Activated CD4-positive, alpha-beta T cell treated with anti-CD3 and anti-CD28 coated beads, Interleukin-2, amount 50 U/mL, for 16 hours (primary cell): Measurements from ENCODE around the gene TBCC.
"Not testable (repeated sequence)": the region's sequence is repeated elsewhere in the genome, so short reads cannot be mapped to it uniquely, and the experiment has no call there.

Experiments used
- DNase-seq: peaks from one replicate; pipeline ENCODE4 v3.0.0-alpha.2; 2020

The TBCC gene

DNA sequence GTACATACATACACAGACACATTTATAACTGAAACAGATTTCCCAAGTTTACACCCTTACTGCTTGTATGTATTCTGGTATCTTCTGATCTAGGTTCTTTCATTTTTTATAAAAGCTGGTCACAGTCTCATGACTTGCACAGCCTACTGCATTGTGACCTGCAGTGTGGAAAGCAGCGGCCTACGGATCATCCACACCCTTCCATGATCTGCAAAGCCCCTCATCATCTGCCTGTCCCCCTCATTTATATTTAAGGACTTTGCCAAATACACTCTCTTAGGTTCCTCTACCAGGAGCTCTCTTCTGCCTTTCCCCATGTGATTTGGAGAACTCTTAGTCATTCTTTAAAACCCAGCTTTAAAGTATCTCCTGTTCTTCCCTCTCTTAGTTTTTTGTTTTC is 23.9 kb upstream of the TBCC start:
- no peak for DNase-seq

DNA sequence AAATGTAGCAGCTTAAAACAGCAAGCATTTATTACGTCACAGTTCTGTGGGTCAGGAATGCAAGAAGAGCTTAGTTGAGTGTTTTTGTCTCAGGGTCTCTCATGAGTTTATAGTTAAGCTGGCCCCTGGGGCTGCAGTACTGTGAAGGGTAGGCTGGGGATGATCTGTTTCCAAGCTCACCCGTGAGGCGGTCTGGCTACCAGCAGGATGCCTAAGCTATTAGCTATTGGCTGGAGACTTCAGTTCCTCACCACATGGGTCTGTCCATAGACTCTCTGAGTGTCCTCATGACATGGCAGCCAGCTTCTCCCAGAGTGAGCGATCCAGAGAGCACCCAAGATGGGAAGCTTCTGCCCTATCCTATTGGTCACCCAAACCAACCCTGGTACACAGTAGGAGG is 23.1 kb upstream of the TBCC start:
- DNase-seq: no peak

DNA sequence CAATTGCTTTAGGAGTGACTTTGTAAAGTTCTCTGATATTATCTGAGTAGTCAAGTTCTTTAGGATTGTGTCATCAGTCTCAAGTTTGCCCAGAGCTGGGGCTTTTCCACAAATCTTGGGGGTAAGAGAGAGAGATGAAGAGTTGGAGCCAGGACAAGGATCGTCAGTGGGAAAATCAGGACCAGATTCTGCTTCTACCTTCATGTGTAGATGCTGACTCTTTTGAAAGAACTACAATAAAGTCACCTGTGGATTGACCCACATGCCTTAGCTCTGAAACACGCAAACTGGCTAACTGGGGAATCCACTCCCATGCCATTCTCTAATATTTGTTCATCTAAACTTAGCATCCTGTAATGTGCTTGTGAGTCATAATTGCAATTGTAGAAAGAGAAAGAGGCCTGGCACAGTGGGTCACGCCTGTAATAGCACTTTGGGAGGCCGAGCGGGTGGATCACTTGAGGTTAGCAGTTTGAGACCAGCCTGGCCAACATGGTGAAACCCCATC is 20.3 kb upstream of the TBCC start:
- DNase-seq: no peak

DNA sequence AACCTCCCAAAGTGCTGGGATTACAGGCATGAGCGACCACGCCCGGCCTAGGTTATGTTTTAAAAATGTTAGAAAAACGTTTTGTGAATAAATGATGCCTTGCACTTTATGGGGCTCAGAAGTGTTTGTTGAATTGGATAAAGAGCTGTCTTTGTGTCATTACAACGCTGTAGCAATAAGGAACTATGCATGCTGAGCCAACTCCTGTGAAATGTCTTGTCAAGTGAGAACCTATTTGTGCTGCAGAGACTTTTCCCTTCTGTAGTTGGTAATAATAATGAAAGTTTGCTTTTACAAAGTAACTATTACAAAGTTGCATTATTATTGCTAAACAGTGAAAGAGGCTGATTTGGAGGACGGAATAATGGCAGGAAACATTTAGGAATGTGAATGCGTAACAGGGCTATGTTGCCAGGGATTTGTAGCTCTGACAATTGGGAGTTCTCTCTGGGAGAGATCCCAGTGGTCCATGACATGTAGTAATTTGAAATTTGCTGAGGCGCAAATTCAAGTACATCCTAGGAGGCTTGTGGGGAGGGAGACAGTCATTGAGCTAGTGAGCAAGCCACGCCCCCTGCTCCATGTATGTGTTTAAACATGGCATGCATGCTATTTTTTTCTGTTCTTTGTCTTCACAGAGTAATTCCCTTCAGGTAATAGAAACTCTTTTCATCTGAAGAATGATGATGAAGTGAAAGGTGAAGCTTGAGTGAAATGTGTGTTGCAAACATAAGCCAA is 19.2 kb upstream of the TBCC start:
- no peak for DNase-seq

DNA sequence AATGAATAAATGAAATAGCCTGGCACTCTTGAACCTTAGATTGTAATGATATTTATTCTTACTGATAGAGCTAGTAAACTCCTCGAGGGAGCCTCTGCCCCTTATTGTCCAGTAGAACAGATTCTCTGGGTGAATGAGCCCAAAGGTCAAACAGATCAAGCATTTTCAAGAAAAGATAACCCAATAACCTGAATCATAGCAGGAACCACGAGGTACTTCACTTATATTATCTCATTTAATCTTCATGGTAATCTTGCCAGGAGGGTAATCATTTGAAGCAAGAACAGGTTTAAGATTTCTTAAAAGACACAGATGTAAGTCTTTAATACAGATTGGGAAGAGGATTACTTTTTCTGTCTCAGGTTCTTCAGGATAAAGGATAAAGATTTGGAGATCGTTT is 17.0 kb upstream of the TBCC start:
- DNase-seq: no peak

DNA sequence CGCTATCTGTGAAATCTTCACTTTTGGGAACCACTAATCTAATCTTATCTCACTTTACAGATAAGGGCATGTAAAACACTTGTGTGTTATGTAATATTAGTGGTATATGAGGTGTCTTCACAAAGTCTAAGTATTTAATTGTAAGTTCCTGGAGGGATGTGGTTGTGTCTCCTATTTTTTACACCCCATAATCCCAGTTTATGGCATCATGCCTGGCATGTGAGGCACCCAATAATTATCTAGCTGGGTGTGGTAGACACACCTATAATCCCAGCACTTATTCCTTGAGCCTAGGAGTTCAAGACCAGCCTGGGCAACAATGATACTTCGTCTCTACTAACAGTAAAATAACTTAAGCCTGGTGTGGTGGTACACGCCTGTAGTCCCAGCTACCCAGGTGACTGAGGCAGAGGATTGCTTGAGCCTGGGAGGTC is 16.5 kb upstream of the TBCC start:
- DNase-seq: no peak

DNA sequence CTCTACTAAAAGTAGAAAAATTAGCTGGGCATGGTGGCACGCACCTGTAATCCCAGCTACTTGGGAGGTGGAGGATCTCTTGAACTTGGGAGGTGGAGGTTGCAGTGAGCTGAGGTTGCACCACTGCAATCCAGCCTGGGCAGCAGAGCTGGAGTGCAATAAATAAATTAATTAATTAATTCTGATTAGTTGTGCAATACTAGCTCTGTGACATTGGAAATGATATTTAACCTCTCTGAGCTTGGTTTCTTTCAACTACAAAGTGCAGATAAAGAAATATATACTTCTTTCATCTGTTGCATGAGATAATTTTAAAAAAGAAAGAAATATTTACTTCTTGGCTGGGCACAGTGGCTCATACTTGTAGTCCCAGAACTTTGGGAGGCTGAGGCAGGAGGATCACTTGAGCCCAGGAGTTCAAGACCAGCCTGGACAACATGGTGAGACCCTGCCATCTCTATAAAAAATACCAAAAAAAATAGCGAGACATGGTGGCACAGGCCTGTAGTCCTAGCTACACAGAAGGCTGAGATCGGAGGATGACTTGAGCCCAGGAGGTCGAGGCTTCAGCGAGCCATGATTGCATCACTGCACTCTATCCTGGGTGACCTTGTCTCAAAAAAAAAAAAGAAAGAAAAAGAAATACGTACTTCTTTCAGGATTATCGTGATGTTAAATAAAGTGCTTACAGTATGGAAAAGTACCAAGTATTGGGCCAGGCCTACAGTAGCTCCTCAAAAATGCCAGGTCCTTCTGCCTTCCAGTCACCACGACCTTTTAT is 15.6 kb upstream of the TBCC start:
- DNase-seq: no peak

DNA sequence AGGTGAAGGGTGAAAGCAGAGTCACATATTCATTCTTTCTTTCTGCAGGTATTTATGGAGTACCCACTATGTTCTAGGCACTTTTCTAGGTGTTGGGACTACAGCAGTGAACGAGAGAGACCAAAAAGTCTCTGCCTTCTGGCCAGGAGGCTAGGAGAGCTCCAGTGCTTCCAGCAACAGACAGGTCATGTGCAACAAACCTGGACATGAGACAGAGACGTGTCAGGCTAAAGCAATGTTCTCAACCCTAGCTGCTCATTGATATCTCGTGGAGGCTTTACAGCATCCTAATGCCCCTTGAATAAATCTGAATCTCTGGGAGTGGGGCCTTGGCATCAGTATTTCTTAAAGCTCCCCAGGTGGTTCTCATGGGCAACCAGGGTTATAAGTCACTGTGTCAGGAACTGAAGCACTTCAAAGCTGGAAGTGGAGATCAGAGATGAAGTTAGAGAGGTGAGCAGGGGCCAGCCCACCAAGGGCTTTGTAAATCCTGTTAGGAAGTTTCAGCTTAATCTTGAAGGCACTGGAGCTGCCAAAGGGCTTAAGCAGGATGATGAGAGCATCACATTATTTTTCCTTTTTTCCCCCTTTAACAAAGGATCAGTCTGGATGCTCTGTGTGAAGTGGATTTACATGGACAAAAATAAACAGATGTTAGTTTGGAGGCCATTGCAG is 13.0 kb upstream of the TBCC start:
- no peak for DNase-seq

DNA sequence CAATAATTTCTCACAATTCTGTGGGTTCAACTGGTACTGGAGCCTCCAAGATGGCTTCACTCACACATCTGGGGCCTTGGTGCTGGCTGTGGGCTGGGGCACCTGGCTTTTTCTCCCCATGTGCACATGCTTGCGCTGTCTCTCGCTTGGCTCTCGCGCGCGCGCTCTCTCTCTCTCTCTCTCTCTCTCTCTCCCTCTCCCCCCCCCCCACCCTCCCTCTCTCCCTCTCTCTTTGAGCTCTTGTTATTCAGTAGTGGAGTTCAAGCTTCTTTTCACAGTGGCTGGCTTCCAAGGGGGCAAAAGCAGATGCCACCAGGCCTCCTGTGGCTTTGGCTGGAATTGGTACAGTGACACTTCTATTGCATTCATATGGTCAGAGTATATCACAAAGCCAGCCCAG is 10.8 kb upstream of the TBCC start:
- DNase-seq: no peak

DNA sequence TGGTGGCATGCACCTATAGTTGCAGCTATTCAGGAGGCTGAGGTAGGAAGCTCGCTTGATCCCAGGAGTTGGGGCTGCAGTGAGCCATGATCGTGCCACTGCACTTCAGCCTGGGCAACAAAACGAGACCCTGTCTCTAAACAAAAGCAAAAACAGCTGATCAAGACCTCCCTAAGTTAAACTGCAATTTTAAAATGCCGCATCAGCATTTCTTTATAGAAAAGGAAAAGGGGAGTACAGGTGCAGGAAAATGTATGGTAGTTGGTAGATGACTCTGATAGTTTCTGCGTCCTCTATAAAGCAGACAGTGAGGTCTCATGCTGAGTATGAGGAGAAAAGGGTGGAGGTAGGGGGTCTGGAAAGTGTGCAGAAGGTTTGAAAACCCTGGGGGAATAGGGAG is 8.9 kb upstream of the TBCC start:
- DNase-seq: no peak

DNA sequence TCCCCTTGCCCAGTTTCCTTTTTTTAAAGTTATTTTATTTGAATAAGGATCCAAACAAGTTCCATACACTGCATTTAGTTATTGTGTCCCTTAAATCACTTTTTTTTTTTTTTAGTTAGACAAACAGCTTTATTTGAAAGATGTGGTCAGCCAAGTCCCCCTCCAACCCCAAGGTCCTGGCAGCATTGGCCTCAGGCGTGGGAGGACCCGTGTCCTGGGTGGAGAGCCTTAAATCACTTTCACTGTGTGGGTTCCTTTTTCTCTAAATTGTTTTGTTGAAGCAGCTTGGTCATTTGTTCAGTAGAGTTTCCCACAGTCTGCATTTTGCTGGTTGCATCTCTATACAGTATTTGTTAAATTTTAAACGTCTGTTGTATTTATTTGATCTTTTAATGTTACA is 5.2 kb upstream of the TBCC start:
- no peak for DNase-seq

DNA sequence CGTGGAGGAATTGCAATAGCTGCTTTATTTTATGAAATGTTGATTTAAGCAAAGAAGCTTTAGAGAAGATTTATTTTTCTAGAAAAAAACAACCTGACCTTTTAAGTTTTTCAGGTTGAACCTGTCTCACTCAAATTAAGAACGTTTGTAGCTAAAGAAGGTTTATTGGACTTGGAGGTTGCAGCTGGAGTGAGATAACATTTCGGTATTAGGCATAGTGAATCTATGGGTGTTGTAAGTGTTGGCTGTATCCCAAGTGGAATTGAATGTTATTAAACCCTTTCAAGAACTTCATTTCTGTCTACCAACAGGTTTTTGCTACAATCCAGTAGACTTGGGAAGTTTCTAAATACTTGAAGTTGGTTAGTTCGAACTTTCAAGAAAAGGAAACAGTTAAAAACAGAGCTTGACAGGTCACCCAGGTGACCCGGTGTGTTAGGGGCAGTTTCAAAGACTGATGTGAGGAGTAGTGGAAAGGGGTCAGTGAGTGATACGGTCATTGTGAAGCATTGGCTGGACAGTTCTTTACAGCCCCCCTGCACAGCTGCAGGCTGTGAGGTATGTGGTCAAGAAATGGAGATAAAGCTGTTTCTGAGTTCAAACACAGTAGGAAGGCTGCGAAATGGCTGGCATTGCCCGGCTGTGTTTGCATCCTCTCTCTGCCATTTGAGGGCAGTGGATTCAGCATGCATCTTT is 2.4 kb upstream of the TBCC start:
- DNase-seq: no peak

DNA sequence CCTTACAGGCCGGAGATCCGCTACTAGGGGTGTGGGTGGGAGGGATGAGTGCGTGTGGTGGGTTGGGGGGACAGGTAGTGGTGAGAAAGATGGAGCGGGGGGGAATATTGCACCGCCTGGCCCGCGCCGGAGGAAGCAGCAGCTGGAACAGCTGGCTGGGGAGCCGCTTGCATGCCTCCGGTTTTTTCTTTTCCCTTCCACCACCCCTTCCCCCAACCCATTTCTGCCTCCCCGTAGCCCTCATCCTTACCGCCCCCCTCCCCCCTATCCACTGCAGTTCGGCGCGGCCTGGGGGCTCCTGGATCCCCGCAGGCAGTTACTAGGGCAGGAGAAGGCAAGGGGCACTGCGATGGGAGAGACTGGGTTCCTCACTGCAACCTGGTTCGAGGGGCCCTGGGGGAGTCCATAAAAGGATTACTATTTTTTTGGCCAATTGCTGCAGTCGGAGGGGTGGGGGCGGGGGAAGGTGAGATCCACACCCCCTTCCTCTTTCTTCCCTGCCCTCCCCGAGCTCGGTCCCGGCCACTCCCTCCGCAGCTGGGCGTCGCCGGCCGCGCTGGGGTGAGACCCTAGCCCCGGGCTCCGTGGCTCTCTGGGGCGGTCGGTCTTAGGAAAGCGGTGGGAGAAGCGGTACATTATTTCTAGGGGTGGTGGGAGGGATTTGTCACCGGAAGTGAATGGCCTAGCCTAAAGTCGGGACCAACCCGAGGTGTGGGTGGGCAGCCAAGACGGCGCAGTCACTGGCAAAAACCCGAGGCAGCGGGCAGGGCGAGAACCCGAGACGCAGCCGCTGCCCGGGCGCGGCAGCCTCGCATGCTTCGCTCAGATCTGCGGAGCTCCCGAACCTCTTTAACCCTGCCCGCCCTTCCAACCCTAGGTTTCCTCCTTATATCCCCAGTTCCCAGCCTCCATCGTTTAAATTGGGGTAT is 824 bp upstream of the TBCC start:
- peak; percentile 90 for DNase-seq

DNA sequence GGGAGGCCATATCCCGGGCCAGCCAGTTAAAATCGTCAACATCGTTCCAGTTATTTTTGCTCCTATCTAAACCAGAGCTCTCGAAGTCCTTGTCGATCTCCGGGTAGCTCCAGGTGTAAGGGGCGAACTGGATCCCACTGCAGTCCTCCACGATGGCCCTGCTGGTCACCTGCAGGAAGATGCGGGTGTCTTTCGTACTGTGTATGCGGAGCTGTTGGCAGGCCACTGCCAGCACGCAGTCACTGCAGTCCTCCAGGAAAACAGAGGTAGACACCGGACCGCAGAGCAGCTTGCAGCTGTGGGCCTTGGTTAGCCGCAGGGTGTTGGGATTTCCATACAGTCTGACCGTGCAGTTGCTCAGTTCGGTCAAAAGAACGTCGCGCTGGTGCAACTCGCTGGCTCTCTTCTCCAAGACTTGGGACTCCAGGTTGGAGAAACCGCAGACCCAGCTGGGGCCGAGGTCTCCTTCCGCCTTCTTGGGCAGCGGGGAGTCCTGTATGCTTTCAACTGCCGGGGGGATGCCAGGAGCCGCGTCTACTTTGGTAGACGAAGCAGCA is 742 bp downstream of the TBCC start:
- peak; percentile 52 for DNase-seq

DNA sequence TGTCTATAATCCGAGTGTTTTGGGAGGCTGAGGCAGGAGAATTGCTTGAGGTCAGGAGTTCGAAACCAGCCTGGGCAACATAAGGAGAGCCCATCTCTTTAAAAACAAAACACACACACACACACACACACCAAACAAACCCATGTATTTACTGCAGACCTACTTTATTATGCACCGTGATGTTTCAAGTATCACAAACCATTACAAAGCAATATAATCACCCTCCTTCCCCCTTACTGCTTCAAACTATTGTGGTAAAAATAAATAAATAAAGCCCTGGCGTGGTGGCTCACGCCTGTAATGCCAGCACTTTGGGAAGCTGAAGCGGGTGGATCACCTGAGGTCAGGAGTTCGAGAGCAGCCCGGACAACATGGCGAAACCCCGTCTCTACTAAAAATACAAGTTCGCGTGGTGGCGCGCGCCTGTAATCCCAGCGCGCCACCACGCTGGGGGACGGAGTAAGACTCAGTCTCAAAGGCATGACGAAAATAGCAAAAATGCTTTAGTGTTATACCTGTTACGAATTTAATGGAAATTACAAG is 1.5 kb downstream of the TBCC start:
- no peak for DNase-seq

DNA sequence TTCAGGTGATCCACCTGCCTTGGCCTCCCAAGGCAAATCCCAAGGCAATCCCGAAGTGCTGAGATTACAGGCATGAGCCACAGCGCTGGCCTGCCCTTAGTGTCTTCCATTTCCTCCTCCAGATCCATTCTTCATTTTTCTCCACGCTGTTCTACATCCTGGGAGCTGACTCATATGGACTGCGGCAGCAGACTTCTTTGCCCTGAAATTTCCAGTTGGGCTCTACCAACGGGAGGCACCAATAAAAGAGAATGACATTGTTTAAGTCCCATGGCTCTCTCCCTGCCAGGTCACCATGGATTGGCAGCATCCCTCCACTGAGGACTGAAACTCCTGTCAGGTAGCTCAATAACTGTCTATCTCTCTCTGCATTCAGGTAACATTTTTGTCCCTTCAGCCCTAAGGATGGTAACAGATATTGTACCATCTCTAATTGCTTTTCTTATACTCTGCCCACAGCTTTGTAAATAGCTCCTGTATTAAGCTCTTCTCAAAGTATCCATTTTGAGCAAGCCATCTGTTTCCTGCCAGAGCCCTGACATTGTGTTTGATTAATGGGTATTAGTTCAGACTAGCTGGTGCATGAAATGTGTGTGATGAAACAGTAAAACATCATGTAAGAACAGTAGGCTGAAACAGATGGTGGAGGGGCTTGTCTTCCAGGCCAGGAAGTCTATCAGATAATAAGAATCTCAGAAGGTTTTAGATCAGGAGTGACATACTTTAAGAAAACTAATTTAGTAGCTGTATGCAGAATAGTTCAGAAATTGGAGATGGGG is 3.6 kb downstream of the TBCC start:
- no peak for DNase-seq

DNA sequence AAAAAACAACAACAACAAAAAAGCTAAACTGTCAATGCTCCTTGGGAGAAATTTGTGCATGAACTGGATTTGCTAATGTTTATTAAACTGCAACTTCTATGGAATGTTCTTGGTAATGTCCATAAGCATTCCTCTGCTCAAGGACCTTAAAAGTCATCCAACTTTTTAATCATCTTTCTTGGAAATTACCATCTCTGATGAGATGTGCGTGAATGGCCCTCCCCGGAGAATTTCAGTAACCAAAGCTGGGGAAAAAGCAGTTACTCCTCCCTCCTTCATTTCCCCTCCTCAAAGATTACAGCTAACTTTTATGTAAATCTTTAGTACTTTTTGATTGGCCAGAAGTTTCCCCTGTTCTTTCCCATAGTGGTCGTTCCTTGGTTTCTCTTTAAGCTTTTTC is 5.2 kb downstream of the TBCC start:
- DNase-seq: no peak

DNA sequence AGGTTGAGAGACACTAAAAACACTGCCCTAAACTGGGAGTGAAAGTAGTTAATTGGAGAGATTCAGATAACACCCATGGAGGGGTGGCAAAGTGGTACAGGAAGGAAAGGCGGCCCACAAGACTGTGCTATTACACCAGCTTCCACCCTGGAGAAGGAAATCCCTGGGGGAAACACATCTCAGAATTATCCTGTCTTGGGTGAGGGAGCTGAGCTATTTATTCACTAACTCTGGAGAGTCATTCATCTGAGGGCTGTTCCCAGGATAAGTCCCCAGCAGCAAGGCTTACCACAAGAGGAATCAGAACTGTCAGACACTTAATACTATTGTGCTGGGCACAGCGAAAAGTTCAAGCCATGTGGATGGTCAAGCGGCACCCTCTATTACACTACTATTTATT is 9.9 kb downstream of the TBCC start:
- DNase-seq: no peak

DNA sequence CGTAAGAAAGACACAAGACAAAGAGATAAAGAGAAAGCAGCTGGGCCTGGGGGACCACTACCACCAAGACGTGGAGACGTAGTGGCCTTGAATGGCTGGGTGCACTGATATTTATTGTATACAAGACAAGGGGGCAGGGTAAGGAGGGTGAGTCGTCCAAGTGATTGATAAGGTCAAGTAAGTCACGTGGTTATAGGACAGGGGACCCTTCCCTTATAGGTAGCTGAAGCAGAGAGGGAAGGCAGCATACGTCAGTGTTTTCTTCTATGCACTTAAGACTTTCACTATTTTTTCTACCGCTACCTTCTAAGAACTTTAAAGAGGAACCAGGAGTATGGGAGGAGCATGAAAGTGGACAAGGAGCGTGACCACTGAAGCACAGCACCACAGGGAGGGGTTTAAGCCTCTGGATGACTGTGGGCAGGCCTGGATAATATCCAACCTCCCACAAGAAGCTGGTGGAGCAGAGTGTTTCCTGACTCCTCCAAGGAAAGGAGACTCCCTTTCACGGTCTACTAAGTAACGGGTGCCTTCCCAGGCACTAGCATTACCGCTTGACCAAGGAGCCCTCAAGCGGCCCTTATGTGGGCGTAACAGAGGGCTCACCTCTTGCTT is 11.9 kb downstream of the TBCC start:
- DNase-seq: not testable (repeated sequence)

DNA sequence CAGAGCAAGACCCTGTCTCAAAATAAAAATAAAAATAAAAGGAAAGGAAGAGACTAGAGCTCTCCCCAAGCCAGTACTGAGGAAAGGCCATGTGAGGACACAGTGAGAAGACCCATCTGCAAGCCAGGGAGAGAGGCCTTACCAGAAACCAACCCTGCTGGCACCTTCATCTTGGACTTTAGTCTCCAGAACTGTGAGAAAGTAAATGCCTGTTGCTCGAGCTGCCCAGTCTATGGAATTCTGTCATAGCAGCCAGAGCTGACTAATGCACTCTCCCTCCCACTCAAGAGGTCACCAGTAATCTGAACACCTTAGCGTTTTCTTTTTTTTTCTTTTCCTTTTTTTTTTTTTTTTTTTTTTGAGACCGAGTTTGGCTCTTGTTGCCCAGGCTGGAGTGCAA is 16.2 kb downstream of the TBCC start:
- DNase-seq: no peak
